Heart left ventricle (tissue), 16 donors: ENCODE measurements around the gene MCCC2. TPM values are rescaled to one million over a fixed set of nuclear protein-coding genes. Genes with fewer than 3 reads are reported as not detected.
A peak's percentile ranks its signal among the peaks of the same experiment; 100 is the strongest.

Source experiments
- ATAC-seq, 4 donors: fragments of 200-7000 bp; cut with Tn5 transposase; one replicate each; pipeline ENCODE4 v1.9.1; 2020 to 2022; ENCODE audit warnings: moderate library complexity in 4 of 4, mild to moderate bottlenecking in 3 of 4, moderate number of reproducible peaks in 1 of 4
- DNase-seq, 5 donors: peaks; one replicate each; pipeline ENCODE4 v3.0.0-alpha.2; 2020
- H3K27ac ChIP-seq, 12 donors: fragments of 200-600 bp; sonication (generic) in 4 of 12; one replicate each; pipeline versions ENCODE4 v1.5.0 to v1.8.0; 2016 to 2022; ENCODE audit warnings: mild to moderate bottlenecking in 2 of 12
- H3K27me3 ChIP-seq, 9 donors: fragments of 200-600 bp; sonication (generic) in 2 of 9; one replicate each; pipeline versions ENCODE4 v1.5.1 to v1.8.0; 2016 to 2022; ENCODE audit warnings: mild to moderate bottlenecking in 3 of 9
- H3K36me3 ChIP-seq, 9 donors: fragments of 200-600 bp; sonication (generic) in 2 of 9; one replicate each; pipeline versions ENCODE4 v1.5.0 to v1.8.0; 2018 to 2022; ENCODE audit warnings: mild to moderate bottlenecking in 2 of 9
- H3K4me1 ChIP-seq, 12 donors: fragments of 200-600 bp; sonication (generic) in 4 of 12; one replicate each; pipeline versions ENCODE4 v1.5.0 to v1.8.0; 2016 to 2022; ENCODE audit warnings: mild to moderate bottlenecking in 3 of 12
- H3K4me3 ChIP-seq, 12 donors: fragments of 200-600 bp; sonication (generic) in 4 of 12; one replicate each; pipeline versions ENCODE4 v1.5.0 to v1.8.0; 2017 to 2022; ENCODE audit warnings: mild to moderate bottlenecking in 9 of 12, moderate library complexity in 4 of 12
- H3K9me3 ChIP-seq, 12 donors: fragments of 200-600 bp; sonication (generic) in 4 of 12; one replicate each; pipeline versions ENCODE4 v1.5.0 to v1.8.0; 2016 to 2022; ENCODE audit warnings: mild to moderate bottlenecking in 1 of 12
- CTCF ChIP-seq, 12 donors: fragments of 200-600 bp; sonication (generic) in 4 of 12; IDR thresholded peaks; one replicate each; pipeline versions ENCODE4 v1.5.0 to v1.8.0; 2018 to 2022; ENCODE audit warnings: antibody characterized with exemption in 12 of 12, mild to moderate bottlenecking in 5 of 12
- POLR2A ChIP-seq, 2 donors: fragments of 450-650 bp; IDR thresholded peaks; one replicate each; pipeline ENCODE4 v1.6.1; 2017; ENCODE audit warnings: antibody characterized with exemption in 2 of 2, mild to moderate bottlenecking in 2 of 2, moderate library complexity in 2 of 2
- WGBS, 4 donors: extraction: QIAGEN DNeasy Blood & Tissue Kit in 2 of 4; methylation state at CpG; one replicate each; pipeline versions ENCODE4 v1.1.5 to v1.1.7; 2013 to 2018; 5-methylcytosine and 5-hydroxymethylcytosine counted together
- intact Hi-C, 10 donors: fragments of 100-400 bp; cut with DNase I; formaldehyde crosslinking; loops; one replicate each; pipeline versions ENCODE4 v1.11.1 to v1.14.2; 2022
- polyA plus RNA-seq, 2 donors: library from polyadenylated mRNA; stranded (reverse); fragments of 200-250 nt; gene quantifications; one replicate each; pipeline ENCODE4 v1.2.3, GENCODE V29; 2013
- total RNA-seq, 9 donors: library from RNA; depleted of rRNA in 2 of 9; stranded (reverse); fragments of >200 nt in 2 of 9; fragmentation: NEBNext Ultra II Directional in 3 of 9; extraction: Animal tissue kit (Norgen Biotek cat#: 25700) in 3 of 9; gene quantifications; one replicate each; pipeline versions ENCODE4 v1.1.0 to v1.2.4, GENCODE V29; 2016 to 2023
- donor health status: ischemic (EF 13 %, LVEDD 7.1; RV severe dilation, severe dysfunction).
- donor health status: healthy with polysubstance abuse.
- donor health status: DM: no; HTN: yes; CAD: no.
- donor health status: DM: no; HTN: no; CAD: no.
- donor health status: ischemic (EF 25% LVEDD 6.9; RV normal size, moderate dysfunction).
- donor health status: ischemic (EF 25% LVEDD 5.7; RV mildly dilated, moderate dysfunction).
- donor health status: healthy.
- donor health status: DM: yes; HTN: yes; CAD: no.
- donor health status: ischemic (EF 35%, LVEDD 5.7; RV mildly dilated, moderate dysfunction).
- donor health status: nonischemic (EF 11% LVEDD 7.7; RV severe dilation, severe dysfunction).
- donor health status: DM: yes; HTN: yes; CAD: no.
- donor health status: PGD.
- donor health status: ischemic (EF 29% LVEDD 5.4; RV normal size, mild dysfunction).
- donor health status: nonischemic (EF 23%, LVEDD 6.1; RV moderate dilation, normal function).

Gene MCCC2
- total and polyA plus RNA-seq, 11 donors: 74.3 to 153 (median 97.5) TPM

- H3K27ac ChIP-seq: peak overlapping the region in 3 of 12 donors; percentile 14 to 53 (median 33)
- H3K4me3 ChIP-seq: no peak overlapping the region
- DNase-seq (peak in 2 of 5 donors; percentile 18 to 40), ATAC-seq (peak in 3 of 4 donors; percentile 49 to 72 (median 56))
- H3K4me1 ChIP-seq: peaks cover 0 to 6% (median 0%) of the 10 kb centered on the region in 12 donors
- intact Hi-C loops: loop anchor here in 1 of 10 donors (10.0 kb wide), 1 partner anchor 92 kb away; no protein-coding TSS in a partner anchor
- H3K27me3 ChIP-seq: no peaks in the 10 kb centered on the region
- peaks cover 0 to 99% (median 85%) of the 10 kb centered on the region in 9 donors for H3K36me3 ChIP-seq
- 55 to 66% (median 63%) methylated on average over 9 of the region's 9 CpGs for WGBS, 4 donors
- no peaks in the 10 kb centered on the region for H3K9me3 ChIP-seq
- TF ChIP-seq CTCF (IDR thresholded peaks at IDR 0.05): no peak
- no peak for TF ChIP-seq POLR2A (IDR thresholded peaks at IDR 0.05)
Observed at GRCh38 chr5:71652803-71653543, 65.8 kb downstream of the MCCC2 start.

GRCh38 chr5:71658916-71659662 is 71.9 kb downstream of the MCCC2 start:
- ATAC-seq (no peak), DNase-seq (no peak)
- Histone ChIP-seq H3K4me3 (no peak overlapping the region), H3K27me3 (no peaks in the 10 kb centered on the region), H3K4me1 (no peaks in the 10 kb centered on the region), H3K36me3 (peaks cover 0 to 44% (median 34%) of the 10 kb centered on the region in 9 donors), H3K27ac (no peak overlapping the region), H3K9me3 (no peaks in the 10 kb centered on the region)
- TF ChIP-seq CTCF (IDR thresholded peaks at IDR 0.05) (peak in 2 of 12 donors; percentile 5 to 8), POLR2A (IDR thresholded peaks at IDR 0.05) (no peak)
- WGBS, 4 donors: 87 to 96% (median 92%) methylated on average over 3 of the region's 3 CpGs
- intact Hi-C loops: loop anchor here in 1 of 10 donors (10.0 kb wide), 1 partner anchor 86 kb away; no protein-coding TSS in a partner anchor

- TF ChIP-seq POLR2A (IDR thresholded peaks at IDR 0.05): no peak
- no peak for TF ChIP-seq CTCF (IDR thresholded peaks at IDR 0.05)
- Histone ChIP-seq H3K27me3 (no peaks in the 10 kb centered on the region), H3K36me3 (peaks cover 0 to 12% (median 8%) of the 10 kb centered on the region in 9 donors), H3K9me3 (no peaks in the 10 kb centered on the region), H3K27ac (no peak overlapping the region), H3K4me1 (no peaks in the 10 kb centered on the region), H3K4me3 (no peak overlapping the region)
- 92 to 95% (median 94%) methylated on average over 11 of the region's 11 CpGs for WGBS, 4 donors
- ATAC-seq: no peak
- intact Hi-C loops: loop anchor here in 1 of 10 donors (10.0 kb wide), 1 partner anchor 92 kb away; no protein-coding TSS in a partner anchor
- no peak for DNase-seq
Observed at GRCh38 chr5:71662381-71662780, 75.2 kb downstream of the MCCC2 start.
